ENCODE measurements around the gene GAS2L2.
A peak's percentile ranks its signal among the peaks of the same experiment; 100 is the strongest.
"Not testable (repeated sequence)": the region's sequence is repeated elsewhere in the genome, so short reads cannot be mapped to it uniquely, and the experiment has no call there.

Gene GAS2L2

DNA sequence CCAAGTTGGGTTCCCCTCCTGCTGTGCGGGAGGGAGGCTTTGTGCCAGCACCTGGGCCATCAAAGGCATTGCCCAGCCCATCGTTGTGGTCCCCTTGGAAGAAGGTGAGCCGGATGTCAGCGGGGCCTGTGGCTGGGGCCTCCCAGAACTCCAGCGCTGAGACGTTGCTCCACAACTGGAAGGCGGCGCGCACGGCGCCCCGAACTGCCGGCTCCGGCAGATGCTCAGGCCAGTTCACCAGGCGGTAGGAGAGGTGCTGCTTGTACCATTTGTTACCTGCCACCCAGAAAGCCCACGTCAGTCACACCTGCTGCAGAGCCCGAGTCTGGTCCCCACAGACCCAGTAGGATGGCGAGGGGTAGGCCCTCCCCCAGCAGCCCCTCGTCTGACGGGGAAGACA is 20.1 kb upstream of the GAS2L2 start:
- no peak for DNase-seq

- DNase-seq = no peak
Measured at GRCh38 chr17:35769895-35770486, 17.0 kb upstream of the GAS2L2 start.

GRCh38 chr17:35768797-35769196 is 15.8 kb upstream of the GAS2L2 start:
- no peak for DNase-seq

DNA sequence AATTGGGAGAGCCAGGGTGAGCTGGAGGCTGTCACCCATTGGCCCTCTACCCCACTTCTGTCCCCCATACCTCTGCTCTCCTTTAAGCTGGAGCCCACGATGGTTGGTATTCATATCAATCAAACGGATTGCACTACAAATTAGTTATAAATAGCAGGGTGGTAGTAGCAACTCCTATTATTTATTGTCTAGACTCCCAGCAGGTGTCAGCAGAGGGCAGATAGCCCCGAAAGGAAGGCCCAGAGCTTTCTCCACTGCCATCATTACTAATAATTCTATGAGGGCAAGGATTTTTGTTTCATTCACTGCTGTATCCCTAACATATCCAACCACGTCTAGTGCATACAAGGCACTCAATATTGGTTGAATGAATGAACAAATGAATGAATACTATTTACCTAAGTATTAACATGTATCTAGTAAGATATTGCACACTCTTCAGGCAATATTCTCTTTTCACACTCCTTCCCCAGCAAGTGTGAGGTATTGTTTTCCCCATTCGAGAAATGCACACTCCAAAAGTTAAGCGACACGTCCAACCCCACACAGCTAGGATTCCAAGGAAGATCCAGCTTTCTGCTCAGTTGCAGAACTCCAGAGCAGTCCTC is 14.0 kb upstream of the GAS2L2 start:
- peak; percentile 35 for DNase-seq

DNA sequence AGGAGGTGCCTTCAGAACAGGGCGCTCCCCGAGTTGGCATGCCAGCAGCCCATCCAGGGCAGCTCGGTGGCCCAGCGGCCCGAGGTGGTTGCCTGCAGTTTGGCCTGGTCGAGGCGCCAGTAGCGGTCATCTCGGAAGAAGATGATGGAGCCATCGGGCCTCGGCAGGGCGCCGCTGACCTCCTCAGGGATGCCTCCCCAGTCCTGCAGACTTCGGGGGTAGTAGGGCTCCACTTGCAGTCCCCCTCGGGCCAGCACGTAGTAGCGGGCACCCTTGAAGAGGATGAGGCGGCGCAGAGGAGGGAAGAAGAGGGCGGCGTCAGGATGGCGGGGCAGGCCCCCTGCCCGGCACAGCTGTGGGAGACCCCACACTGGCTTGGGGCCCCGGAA is 13.4 kb upstream of the GAS2L2 start:
- DNase-seq = no peak

- DNase-seq = no peak
Measured at GRCh38 chr17:35765756-35766488, 12.9 kb upstream of the GAS2L2 start.

DNA sequence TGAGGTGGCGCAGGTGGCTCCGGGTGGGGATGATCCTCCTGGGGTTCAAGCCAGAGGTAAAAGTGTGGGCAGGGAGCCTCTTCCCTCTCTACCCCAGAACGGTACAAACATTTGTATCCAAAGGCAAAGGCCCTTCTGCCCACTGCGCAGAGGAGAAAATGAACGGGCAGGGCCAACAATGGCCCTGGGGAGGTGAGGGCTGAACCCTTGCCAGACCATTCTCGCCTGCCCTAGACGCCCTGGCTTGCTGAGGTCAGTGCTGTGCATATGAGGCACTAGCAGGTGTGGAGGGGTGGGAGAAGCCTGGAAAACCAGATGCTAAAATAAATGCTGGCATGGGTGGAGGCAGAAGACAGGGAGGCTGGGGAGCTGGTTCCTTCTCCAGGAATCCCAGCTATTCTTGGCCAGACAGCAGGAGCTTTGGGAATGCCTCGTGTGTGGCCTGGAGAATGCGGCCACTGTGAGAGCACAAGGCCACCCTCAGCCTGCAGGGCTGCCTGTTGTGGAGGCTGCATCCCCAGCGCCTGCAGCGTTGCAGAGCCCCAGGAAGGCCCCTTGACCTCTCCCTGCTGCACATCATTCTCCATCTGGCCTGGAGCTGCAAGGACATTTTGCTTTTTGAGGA is 12.2 kb upstream of the GAS2L2 start:
- DNase-seq = no peak

GRCh38 chr17:35764123-35764991 is 11.3 kb upstream of the GAS2L2 start:
- peak; percentile 88 for DNase-seq

DNA sequence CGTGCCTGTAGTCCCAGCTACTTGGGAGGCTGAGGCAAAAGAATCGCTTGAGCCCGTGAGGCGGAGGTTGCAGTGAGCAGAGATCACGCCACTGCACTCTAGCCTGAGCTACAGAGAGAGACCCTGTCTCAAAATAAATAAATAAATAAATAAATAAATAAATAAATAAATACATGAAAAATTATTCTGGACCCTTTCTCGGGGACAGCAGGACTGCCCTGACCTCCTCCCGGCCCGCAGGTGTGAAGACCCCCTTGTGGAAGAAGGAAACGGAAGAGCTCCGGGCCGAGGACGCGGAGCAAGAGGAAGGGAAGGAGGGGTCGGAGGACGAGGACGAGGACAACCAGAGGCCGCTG is 10.7 kb upstream of the GAS2L2 start:
- DNase-seq = no peak

GRCh38 chr17:35761601-35762000 is 8.6 kb upstream of the GAS2L2 start:
- no peak for DNase-seq

GRCh38 chr17:35760587-35760986 is 7.5 kb upstream of the GAS2L2 start, which contains the start of gene C17orf50:
C17orf50 (plus strand) TSS chr17:35760887; CDS start chr17:35760942, 55 bp downstream.
- no peak for DNase-seq

DNA sequence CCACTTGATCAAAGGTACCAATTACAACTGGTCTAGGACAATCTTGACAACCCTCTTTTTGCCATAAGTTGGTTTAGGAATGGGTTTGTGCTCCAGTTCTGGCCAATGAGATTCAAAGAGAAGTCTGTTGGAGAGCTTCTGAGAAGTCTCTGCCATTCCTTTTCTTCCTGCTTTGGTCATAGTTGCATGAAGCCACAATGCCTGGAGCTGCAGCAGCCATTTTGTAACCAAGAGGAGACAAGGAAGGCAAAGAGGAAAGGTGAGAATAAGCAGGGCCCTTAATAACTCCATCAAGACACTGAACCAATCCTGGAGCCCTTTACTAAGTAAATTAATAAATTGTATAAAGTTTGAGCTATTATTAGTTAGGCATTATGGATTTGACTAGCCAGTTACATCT is 4.2 kb upstream of the GAS2L2 start:
- DNase-seq = no peak

DNA sequence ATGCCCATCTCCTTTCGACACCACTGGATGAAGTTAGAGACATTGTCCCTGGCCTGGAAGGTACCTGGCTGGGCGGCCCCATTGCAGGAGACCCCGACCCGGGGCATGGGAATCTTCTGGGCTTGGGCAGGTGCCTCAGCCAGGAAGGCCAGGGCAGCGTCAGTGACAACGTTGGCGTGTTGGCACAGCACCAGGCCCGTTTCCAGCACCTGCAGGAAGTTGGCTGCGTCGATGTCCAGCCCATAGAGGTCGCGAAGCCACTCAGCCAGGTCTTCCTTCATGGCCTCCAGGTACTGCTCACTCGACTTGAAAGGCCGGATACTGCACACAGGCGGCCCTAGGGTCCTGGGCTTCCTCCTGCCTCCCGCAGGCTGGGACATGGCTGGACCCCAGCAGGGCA is 568 bp downstream of the GAS2L2 start:
- DNase-seq = peak; percentile 8

DNA sequence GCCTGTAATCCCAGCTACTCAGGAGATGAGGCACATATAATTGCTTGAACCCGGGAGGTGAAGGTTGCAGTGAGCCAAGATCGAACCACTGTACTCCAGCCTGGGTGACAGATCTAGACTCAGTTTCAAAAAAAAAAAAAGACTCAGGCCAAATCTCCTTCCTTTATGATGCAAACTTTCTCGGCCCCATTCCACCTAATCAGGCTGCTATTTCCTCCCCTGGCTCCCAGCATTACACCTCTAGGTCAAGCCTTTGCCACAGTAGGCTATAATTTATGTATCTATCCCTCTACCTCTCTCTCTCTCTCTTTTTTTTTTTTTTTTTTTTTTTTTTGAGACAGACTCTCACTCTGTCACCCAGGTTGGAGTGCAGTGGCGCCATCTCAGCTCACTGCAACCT is 1.5 kb downstream of the GAS2L2 start:
- DNase-seq = not testable (repeated sequence)

DNA sequence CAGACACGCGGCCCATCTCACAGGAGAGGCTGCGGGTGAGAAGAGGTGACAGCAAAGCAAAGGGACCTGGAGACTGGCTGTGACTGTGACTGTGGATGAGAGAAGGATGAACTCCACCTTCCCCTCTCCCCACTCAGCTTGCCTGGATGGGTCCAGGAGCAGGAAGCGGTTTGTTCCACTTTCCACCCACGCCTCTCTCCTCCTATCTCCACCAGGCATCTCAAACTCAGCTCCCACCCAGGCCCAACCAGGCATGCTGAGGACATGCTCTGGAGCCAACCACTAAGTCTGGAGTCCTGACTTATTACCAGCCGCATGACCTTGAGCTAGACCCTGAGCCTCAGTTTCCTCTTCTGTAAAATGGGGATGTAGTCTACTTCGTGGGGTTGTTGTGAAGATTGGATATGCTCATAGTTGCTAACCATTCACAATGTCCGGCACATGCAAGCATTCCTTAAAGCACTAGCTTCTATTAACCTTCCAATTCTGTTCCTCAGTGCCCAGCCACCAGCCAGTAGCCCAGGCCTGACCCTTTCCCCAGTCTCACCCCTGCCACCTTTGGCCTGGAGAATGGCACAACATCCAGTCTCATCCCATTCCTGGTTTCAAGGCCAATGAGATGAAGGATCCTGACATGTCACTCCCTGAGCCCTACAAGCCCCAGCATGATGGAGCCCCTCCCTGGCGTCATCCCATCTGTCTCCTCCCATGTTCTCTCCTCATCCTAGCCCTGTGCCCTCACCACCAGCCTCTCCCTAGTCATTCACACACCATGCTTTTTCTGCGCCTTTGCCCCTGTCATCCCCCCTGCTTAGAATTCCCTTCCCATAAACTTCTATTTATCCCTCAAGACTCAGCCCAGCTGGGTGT is 2.3 kb downstream of the GAS2L2 start:
- no peak for DNase-seq

- DNase-seq = peak; percentile 6
Measured at GRCh38 chr17:35749560-35750412, 3.3 kb downstream of the GAS2L2 start.

GRCh38 chr17:35748979-35749378 is 4.1 kb downstream of the GAS2L2 start:
- no peak for DNase-seq

GRCh38 chr17:35748341-35748841 is 4.6 kb downstream of the GAS2L2 start:
- peak; percentile 3 for DNase-seq

DNA sequence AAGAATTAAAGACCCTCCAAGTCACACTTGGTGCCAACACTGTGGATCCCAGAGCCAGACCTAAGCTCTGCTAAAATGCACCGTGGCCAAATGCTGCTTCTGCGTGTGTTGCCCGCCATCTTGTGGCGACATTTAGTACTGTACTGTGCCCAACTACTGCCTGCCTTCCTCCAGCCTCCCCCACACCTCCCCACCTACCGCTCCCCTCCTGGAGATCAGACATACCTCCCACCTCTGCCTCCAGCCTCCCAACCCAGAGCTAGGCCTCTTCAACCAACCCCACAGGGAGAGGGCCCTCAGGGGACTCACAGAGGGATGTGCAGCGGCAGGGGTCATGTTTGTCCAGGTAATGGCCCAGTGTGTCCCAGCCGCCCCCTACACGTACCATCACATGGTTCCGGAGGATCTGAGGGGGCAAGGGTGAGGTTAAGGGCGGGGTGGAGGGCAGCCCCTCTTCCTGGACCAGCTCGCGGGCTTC is 5.5 kb downstream of the GAS2L2 start:
- peak; percentile 71 for DNase-seq

- DNase-seq = no peak
Measured at GRCh38 chr17:35745749-35746320, 7.2 kb downstream of the GAS2L2 start.
